ENCODE data around the gene GRN. TPM values are rescaled to one million over a fixed set of nuclear protein-coding genes. Genes with fewer than 3 reads are reported as not detected.
A peak's percentile ranks its signal among the peaks of the same experiment; 100 is the strongest.

GRN gene
- total and polyA plus RNA-seq, 2 of the 8 experiments (the other 6 are each of a cell fraction or from before 2014, with no cell fraction given): 108 to 387 TPM

- FAIRE-seq: no peak
- H3K9ac ChIP-seq (replicated peaks in 1 of 4; ENCODE audit: extremely low read depth in 1 of 4, low read depth in 3 of 4, low read length in 3 of 4): no peak overlapping the region
- TF ChIP-seq, protein P1, sequence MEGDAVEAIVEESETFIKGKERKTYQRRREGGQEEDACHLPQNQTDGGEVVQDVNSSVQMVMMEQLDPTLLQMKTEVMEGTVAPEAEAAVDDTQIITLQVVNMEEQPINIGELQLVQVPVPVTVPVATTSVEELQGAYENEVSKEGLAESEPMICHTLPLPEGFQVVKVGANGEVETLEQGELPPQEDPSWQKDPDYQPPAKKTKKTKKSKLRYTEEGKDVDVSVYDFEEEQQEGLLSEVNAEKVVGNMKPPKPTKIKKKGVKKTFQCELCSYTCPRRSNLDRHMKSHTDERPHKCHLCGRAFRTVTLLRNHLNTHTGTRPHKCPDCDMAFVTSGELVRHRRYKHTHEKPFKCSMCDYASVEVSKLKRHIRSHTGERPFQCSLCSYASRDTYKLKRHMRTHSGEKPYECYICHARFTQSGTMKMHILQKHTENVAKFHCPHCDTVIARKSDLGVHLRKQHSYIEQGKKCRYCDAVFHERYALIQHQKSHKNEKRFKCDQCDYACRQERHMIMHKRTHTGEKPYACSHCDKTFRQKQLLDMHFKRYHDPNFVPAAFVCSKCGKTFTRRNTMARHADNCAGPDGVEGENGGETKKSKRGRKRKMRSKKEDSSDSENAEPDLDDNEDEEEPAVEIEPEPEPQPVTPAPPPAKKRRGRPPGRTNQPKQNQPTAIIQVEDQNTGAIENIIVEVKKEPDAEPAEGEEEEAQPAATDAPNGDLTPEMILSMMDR (IDR thresholded peaks at IDR 0.05; ENCODE audit: control extremely low read depth in 1 of 3, insufficient read depth in 1 of 3, low read depth in 1 of 3, low read length in 3 of 3): no peak
- TF ChIP-seq TEAD4 (IDR thresholded peaks at IDR 0.05; ENCODE audit: low read depth, low read length) (no peak), RXRA (IDR thresholded peaks at IDR 0.05; ENCODE audit: insufficient read depth, low read depth, low read length) (no peak), CREB1 (IDR thresholded peaks at IDR 0.05) (no peak), JUN (IDR thresholded peaks at IDR 0.05; ENCODE audit: low read depth, low read length) (no peak)
- TF ChIP-seq, protein P2, sequence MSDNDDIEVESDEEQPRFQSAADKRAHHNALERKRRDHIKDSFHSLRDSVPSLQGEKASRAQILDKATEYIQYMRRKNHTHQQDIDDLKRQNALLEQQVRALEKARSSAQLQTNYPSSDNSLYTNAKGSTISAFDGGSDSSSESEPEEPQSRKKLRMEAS (IDR thresholded peaks at IDR 0.05): 0 out of 2 replicates have a peak, but pooled peaks have one; percentile 36
Observed at GRCh38 chr17:44362459-44362948, 17.4 kb downstream of the GRN start.

More at GRCh38 chr17:44362459-44362948, 17.4 kb downstream of the GRN start:
- Histone ChIP-seq H2BK15ac (ENCODE audit: low read length) (no peak overlapping the region; the same call in 1 of the 2 replicates), H3K27ac (ENCODE audit: low read depth, low read length) (no peak overlapping the region), H3K4me2 (ENCODE audit: insufficient read depth in 1 of 2, low read depth in 2 of 2, low read length in 2 of 2) (peak overlapping the region; percentile 52 to 79), H3K14ac (ENCODE audit: insufficient read length) (no peak overlapping the region), H2BK120ac (replicated peaks; ENCODE audit: low read depth, low read length) (no peak overlapping the region), H4K20me1 (replicated peaks in 1 of 2; ENCODE audit: control insufficient read depth in 1 of 2, insufficient read depth in 2 of 2, low read length in 2 of 2) (peaks cover 3 to 21% of the 10 kb centered on the region in 2 experiments), H4K5ac (ENCODE audit: insufficient read length, low read depth, low read length) (no peak overlapping the region), H3K4me1 (replicated peaks in 1 of 4; ENCODE audit: control insufficient read depth in 3 of 4, insufficient read depth in 4 of 4, low read length in 3 of 4) (peaks cover 9 to 23% (median 18%) of the 10 kb centered on the region in 4 experiments), H3K18ac (ENCODE audit: extremely low read depth, low read length) (no peak overlapping the region), H4K8ac (ENCODE audit: extremely low read depth, insufficient read depth, low read length) (0 out of 2 replicates have a peak overlapping the region, but pooled peaks have one; percentile 7), H3K36me3 (ENCODE audit: control insufficient read depth in 2 of 4, insufficient read depth in 4 of 4, low read length in 3 of 4) (peaks cover 0 to 6% (median 1%) of the 10 kb centered on the region in 4 experiments; a peak in 1 of 8 replicates), H2BK5ac (ENCODE audit: low read depth, low read length) (no peak overlapping the region), H3K27me3 (replicated peaks in 1 of 4; ENCODE audit: control insufficient read depth in 3 of 4, extremely low read depth in 1 of 4, insufficient read depth in 3 of 4, low read length in 3 of 4) (no peaks in the 10 kb centered on the region), H3K23me2 (ENCODE audit: low read depth, low read length) (peaks cover 2% of the 10 kb centered on the region; the same call in 1 of the 2 replicates), H3K79me1 (ENCODE audit: low read depth, low read length) (peaks cover 12% of the 10 kb centered on the region), H4K91ac (replicated peaks; ENCODE audit: insufficient read length, low read length) (no peak overlapping the region), H3K23ac (ENCODE audit: insufficient read length) (no peak overlapping the region), H3K4ac (replicated peaks; ENCODE audit: insufficient read length, low read depth, low read length) (no peak overlapping the region), H3K79me2 (ENCODE audit: control insufficient read depth in 1 of 2, insufficient read depth in 2 of 2, low read length in 2 of 2) (peaks cover 0 to 7% of the 10 kb centered on the region in 2 experiments; a peak in 1 of 4 replicates), H2BK12ac (ENCODE audit: low read depth, low read length) (no peak overlapping the region), H2BK20ac (ENCODE audit: low read length) (no peak overlapping the region), H3K56ac (replicated peaks; ENCODE audit: insufficient read length, low read depth, low read length) (no peak overlapping the region), H2AFZ (ENCODE audit: low read length) (no peak overlapping the region), H3K9me3 (ENCODE audit: insufficient read depth in 2 of 2, low read depth in 1 of 2, low read length in 1 of 2) (no peaks in the 10 kb centered on the region), H3K4me3 (ENCODE audit: extremely low read depth in 1 of 4, insufficient read depth in 2 of 4, low read depth in 3 of 4, low read length in 4 of 4) (peak overlapping the region; percentile 71 to 100 (median 76)), H2AK5ac (ENCODE audit: low read depth, low read length) (no peak overlapping the region; the same call in 1 of the 2 replicates)
- POLR2A ChIA-PET (ENCODE audit: partially characterized antibody): interaction anchor here (0.7 to 3.8 kb wide), 8 partner anchors 9 to 164 kb away, joined by 3 to 15 read pairs (median 4); no protein-coding TSS in a partner anchor
- 27% methylated on average over 6 of the region's 11 CpGs; no CpG with 5 or more reads in 1 of the 2 experiments for WGBS, 2 experiments (ENCODE audit: extremely low coverage in 1 of 2, insufficient coverage in 1 of 2, insufficient read length in 1 of 2, insufficient replicate concordance in 2 of 2, low coverage in 1 of 2, low lambda C conversion rate in 2 of 2, missing lambda C conversion rate in 1 of 2)
- CTCF ChIA-PET (ENCODE audit: partially characterized antibody): interaction anchor here (0.6 to 10.1 kb wide), 13 partner anchors 8 to 419 kb away, joined by 3 to 177 read pairs (median 4); partner anchors contain the start of gene GRN
- DNase-seq (ENCODE audit: low read depth in 1 of 2, low spot score in 2 of 2): no peak
